Activated CD8-positive, alpha-beta T cell treated with anti-CD3 and anti-CD28 coated beads for 36 hours (primary cell): ENCODE data around the gene PGA5. TPM values are rescaled to one million over a fixed set of nuclear protein-coding genes. Genes with fewer than 3 reads are reported as not detected.

ENCODE experiments used
- ATAC-seq: fragments of 200-7000 bp; cut with Tn5 transposase; one replicate; pipeline ENCODE4 v1.10.0; 2021; ENCODE audit warnings: mild to moderate bottlenecking, moderate library complexity
- CTCF ChIA-PET: fragments of 350-600 bp; sonication (Branson Sonifier 250); formaldehyde crosslinking; loops from one replicate; lab custom pipeline; 2021; ENCODE audit warnings: antibody characterized with exemption; lab: Charles Lee
- POLR2A ChIA-PET: fragments of 350-600 bp; sonication (Branson Sonifier 250); formaldehyde crosslinking; loops from one replicate; lab custom pipeline; 2021; ENCODE audit warnings: antibody characterized with exemption; lab: Charles Lee
- DNase-seq: peaks from one replicate; pipeline ENCODE4 v3.0.0-alpha.2; 2020
- H3K27ac Mint-ChIP-seq: one replicate; pipeline ENCODE4 v1.8.0; 2021; ENCODE audit warnings: mild to moderate bottlenecking, mixed read lengths
- H3K27me3 Mint-ChIP-seq: one replicate; pipeline ENCODE4 v1.8.0; 2021; ENCODE audit warnings: mixed read lengths
- H3K36me3 Mint-ChIP-seq: one replicate; pipeline ENCODE4 v1.8.0; 2021; ENCODE audit warnings: low read depth, mixed read lengths
- H3K4me1 Mint-ChIP-seq: one replicate; pipeline ENCODE4 v1.8.0; 2021; ENCODE audit warnings: low read depth, mixed read lengths
- H3K4me3 Mint-ChIP-seq: one replicate; pipeline ENCODE4 v1.8.0; 2021; ENCODE audit warnings: mild to moderate bottlenecking, moderate library complexity, mixed read lengths
- H3K9me3 Mint-ChIP-seq: one replicate; pipeline ENCODE4 v1.8.0; 2021; ENCODE audit warnings: mixed read lengths
- CTCF ChIP-seq: fragments of 200-600 bp; IDR thresholded peaks from one replicate; pipeline ENCODE4 v1.8.0; 2022; ENCODE audit warnings: antibody characterized with exemption, mild to moderate bottlenecking
- intact Hi-C: fragments of 100-400 bp; cut with micrococcal nuclease; formaldehyde crosslinking; loops from one replicate; pipeline ENCODE4 v1.10.0; 2022
- total RNA-seq, 2 experiments: library from RNA; stranded (reverse); gene quantifications; one replicate each; pipeline ENCODE4 v1.2.3, GENCODE V29; 2021

Gene PGA5
- total RNA-seq, 2 experiments from 2014 or later: not detected

- Mint-ChIP-seq H3K9me3 (no peaks in the 10 kb centered on the region), H3K4me3 (no peak overlapping the region), H3K27ac (no peak overlapping the region), H3K36me3 (peaks cover 14% of the 10 kb centered on the region), H3K27me3 (no peaks in the 10 kb centered on the region), H3K4me1 (peaks cover 2% of the 10 kb centered on the region)
- TF ChIP-seq CTCF: no peak
- CTCF ChIA-PET: interaction anchor here (1.4 kb wide), 1 partner anchor 20 kb away, joined by 5 read pairs; no protein-coding TSS in a partner anchor
- ATAC-seq (no peak), DNase-seq (no peak)
- intact Hi-C loops: no loop called here
- POLR2A ChIA-PET: interaction anchor here (0.8 kb wide), 1 partner anchor 29 kb away, joined by 3 read pairs; no protein-coding TSS in a partner anchor
These were observed 33.1 kb downstream of the PGA5 start for GRCh38 chr11:61274084-61274483.

DNA sequence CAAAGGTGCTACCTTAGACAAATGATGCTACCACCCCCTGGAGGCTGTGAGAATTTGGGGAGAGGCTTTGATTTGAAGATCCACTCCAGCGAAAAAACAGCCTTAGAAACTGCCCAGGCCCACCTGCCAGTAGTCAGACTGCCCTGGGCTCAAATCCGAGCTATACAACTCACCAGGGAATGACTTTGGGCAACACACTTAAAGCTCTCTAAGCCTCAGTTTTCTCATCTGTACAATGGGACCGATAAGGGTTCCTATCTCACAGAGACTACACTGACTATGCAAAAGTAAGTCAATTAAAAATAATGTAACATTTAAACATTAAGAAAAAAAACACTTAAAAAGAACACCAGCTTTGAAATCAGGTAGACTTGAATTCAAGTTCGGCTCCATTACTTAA is 34.2 kb downstream of the PGA5 start:
- POLR2A ChIA-PET: interaction anchor here (0.6 kb wide), 1 partner anchor 60 kb away, joined by 3 read pairs; no protein-coding TSS in a partner anchor
- Mint-ChIP-seq H3K4me3 (no peak overlapping the region), H3K27me3 (no peaks in the 10 kb centered on the region), H3K4me1 (peaks cover 2% of the 10 kb centered on the region), H3K36me3 (peaks cover 21% of the 10 kb centered on the region), H3K9me3 (no peaks in the 10 kb centered on the region), H3K27ac (no peak overlapping the region)
- CTCF ChIA-PET: interaction anchor here (1.4 to 1.8 kb wide), 3 partner anchors 18 to 171 kb away, joined by 3 to 6 read pairs (median 5); no protein-coding TSS in a partner anchor
- TF ChIP-seq CTCF: no peak
- intact Hi-C loops: no loop called here
- ATAC-seq: no peak
- no peak for DNase-seq

- no peak for DNase-seq
- Mint-ChIP-seq H3K27me3 (no peaks in the 10 kb centered on the region), H3K4me1 (peaks cover 2% of the 10 kb centered on the region), H3K4me3 (no peak overlapping the region), H3K27ac (no peak overlapping the region), H3K36me3 (peaks cover 33% of the 10 kb centered on the region), H3K9me3 (no peaks in the 10 kb centered on the region)
- TF ChIP-seq CTCF: no peak
- intact Hi-C loops: no loop called here
- CTCF ChIA-PET: interaction anchor here (1.1 to 2.1 kb wide), 2 partner anchors 13 to 23 kb away, joined by 4 to 5 read pairs; no protein-coding TSS in a partner anchor
- POLR2A ChIA-PET: no interaction called here
- no peak for ATAC-seq
These were observed 36.4 kb downstream of the PGA5 start for GRCh38 chr11:61277186-61278000.

DNA sequence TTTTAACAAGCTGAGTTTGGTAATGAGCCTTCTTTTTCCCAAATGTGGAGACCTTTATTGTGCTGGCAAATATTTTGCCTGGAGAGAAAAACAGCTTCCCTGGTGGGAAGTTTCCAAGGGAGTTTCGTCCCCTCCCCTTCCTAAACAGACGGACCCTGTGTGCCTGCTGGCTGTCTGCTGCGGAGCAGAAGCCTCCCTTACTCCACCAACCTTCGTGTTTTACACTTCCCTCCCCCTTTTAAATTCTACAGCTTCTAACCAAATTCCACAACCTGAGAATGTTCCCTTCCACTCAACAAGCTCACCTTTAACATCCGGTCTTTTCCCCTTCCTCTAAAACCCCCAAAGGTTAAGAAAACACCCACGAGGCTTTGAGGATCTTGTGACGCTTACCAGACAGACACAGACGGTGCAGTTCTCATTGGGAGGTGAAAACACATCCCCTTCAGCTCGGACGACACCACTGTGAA is 37.1 kb downstream of the PGA5 start:
- intact Hi-C loops: no loop called here
- Mint-ChIP-seq H3K36me3 (peaks cover 33% of the 10 kb centered on the region), H3K9me3 (no peaks in the 10 kb centered on the region), H3K4me1 (peaks cover 2% of the 10 kb centered on the region), H3K27me3 (no peaks in the 10 kb centered on the region), H3K4me3 (no peak overlapping the region), H3K27ac (no peak overlapping the region)
- CTCF ChIA-PET: interaction anchor here (1.1 to 2.1 kb wide), 2 partner anchors 13 to 24 kb away, joined by 4 to 5 read pairs; no protein-coding TSS in a partner anchor
- no peak for TF ChIP-seq CTCF
- POLR2A ChIA-PET: interaction anchor here (1.2 kb wide), 1 partner anchor 8 kb away, joined by 4 read pairs; no protein-coding TSS in a partner anchor
- DNase-seq (no peak), ATAC-seq (no peak)
